H9 (cell line): ENCODE data around the gene CFAP77. TPM values are rescaled to one million over a fixed set of nuclear protein-coding genes. Genes with fewer than 3 reads are reported as not detected.

Experiments used
- DNase-seq: peaks from one replicate; pipeline ENCODE4 v3.0.0-alpha.2; 2017
- H2AFZ ChIP-seq: one replicate; pipeline ENCODE4 v1.6.1; 2013; ENCODE audit warnings: mild to moderate bottlenecking, low read length, control low read depth, moderate library complexity
- H2AK5ac ChIP-seq: 2 replicates; pipeline ENCODE4 v1.6.1; 2013; ENCODE audit warnings: low read length, control low read depth, mixed read lengths; ENCODE audit not compliant: insufficient read length
- H2BK120ac ChIP-seq: one replicate; pipeline ENCODE4 v1.6.1; 2013; ENCODE audit warnings: low read depth, mild to moderate bottlenecking, low read length, control low read depth, inconsistent platforms; ENCODE audit not compliant: poor library complexity, severe bottlenecking
- H2BK12ac ChIP-seq: 2 replicates; pipeline ENCODE4 v1.6.1; 2013; ENCODE audit warnings: low read length, control low read depth, mixed read lengths, low read depth; ENCODE audit not compliant: insufficient read length
- H2BK15ac ChIP-seq: 2 replicates; pipeline ENCODE4 v1.6.1; 2013; ENCODE audit warnings: low read depth, low read length, control low read depth
- H2BK20ac ChIP-seq: one replicate; pipeline ENCODE4 v1.6.1; 2013; ENCODE audit warnings: low read depth, mild to moderate bottlenecking, low read length, control low read depth, inconsistent platforms; ENCODE audit not compliant: poor library complexity, severe bottlenecking
- H2BK5ac ChIP-seq: 2 replicates; pipeline ENCODE4 v1.6.1; 2013; ENCODE audit warnings: low read length, control low read depth, mixed read lengths; ENCODE audit not compliant: insufficient read length
- H3K14ac ChIP-seq: 2 replicates; pipeline ENCODE4 v1.6.1; 2013; ENCODE audit warnings: low read length, control low read depth; ENCODE audit not compliant: insufficient read depth
- H3K18ac ChIP-seq: 2 replicates; pipeline ENCODE4 v1.6.1; 2013; ENCODE audit warnings: low read depth, mild to moderate bottlenecking, mixed read lengths, low read length, control low read depth; ENCODE audit not compliant: insufficient read length
- H3K23ac ChIP-seq: 2 replicates; pipeline ENCODE4 v1.6.1; 2013; ENCODE audit warnings: low read length, control low read depth, mixed read lengths, low read depth; ENCODE audit not compliant: insufficient read length
- H3K23me2 ChIP-seq: 2 replicates; pipeline ENCODE4 v1.6.1; 2013; ENCODE audit warnings: low read depth, mild to moderate bottlenecking, mixed read lengths, low read length, control low read depth; ENCODE audit not compliant: insufficient read length, poor library complexity, severe bottlenecking
- H3K27ac ChIP-seq: 2 replicates; pipeline ENCODE4 v1.5.1; 2013; ENCODE audit warnings: low read length, control low read depth, mixed read lengths, low read depth; ENCODE audit not compliant: insufficient read length
- H3K27me3 ChIP-seq: 2 replicates; pipeline ENCODE4 v1.6.1; 2013; ENCODE audit warnings: low read length, control low read depth, inconsistent platforms; ENCODE audit not compliant: insufficient read depth
- H3K4ac ChIP-seq: 2 replicates; pipeline ENCODE4 v1.6.1; 2013; ENCODE audit warnings: low read depth, mild to moderate bottlenecking, control low read depth, inconsistent platforms, low read length, moderate library complexity
- H3K4me1 ChIP-seq: 2 replicates; pipeline ENCODE4 v1.6.1; 2013; ENCODE audit warnings: low read length, control low read depth, inconsistent platforms; ENCODE audit not compliant: insufficient read depth
- H3K4me2 ChIP-seq: 2 replicates; pipeline ENCODE4 v1.6.1; 2013; ENCODE audit warnings: low read length, control low read depth, mixed read lengths; ENCODE audit not compliant: insufficient read length, insufficient read depth
- H3K56ac ChIP-seq: 2 replicates; pipeline ENCODE4 v1.6.1; 2013; ENCODE audit warnings: low read depth, mild to moderate bottlenecking, mixed read lengths, low read length, control low read depth; ENCODE audit not compliant: insufficient read length
- H3K79me1 ChIP-seq: 2 replicates; pipeline ENCODE4 v1.6.1; 2013; ENCODE audit warnings: low read depth, mild to moderate bottlenecking, moderate library complexity, low read length, control low read depth, inconsistent platforms; ENCODE audit not compliant: insufficient read depth, poor library complexity, severe bottlenecking
- H3K79me2 ChIP-seq: 2 replicates; pipeline ENCODE4 v1.6.1; 2013; ENCODE audit warnings: low read length, control low read depth, inconsistent platforms; ENCODE audit not compliant: insufficient read depth
- H3K9ac ChIP-seq: 2 replicates; pipeline ENCODE4 v1.6.1; 2013; ENCODE audit warnings: low read length, control low read depth, mixed read lengths; ENCODE audit not compliant: insufficient read length; ENCODE audit errors: extremely low read depth
- H3K9me3 ChIP-seq: one replicate; pipeline ENCODE4 v1.6.1; 2013; ENCODE audit warnings: low read depth, low read length, inconsistent platforms; ENCODE audit not compliant: control insufficient read depth
- H3T11ph ChIP-seq: one replicate; pipeline ENCODE4 v1.6.1; 2013; ENCODE audit warnings: mild to moderate bottlenecking, low read length, control low read depth, inconsistent platforms
- H4K20me1 ChIP-seq: one replicate; pipeline ENCODE4 v1.6.1; 2013; ENCODE audit not compliant: control insufficient read depth, insufficient read length, insufficient read depth
- H4K5ac ChIP-seq: 2 replicates; pipeline ENCODE4 v1.6.1; 2013; ENCODE audit warnings: low read depth, mild to moderate bottlenecking, mixed read lengths, low read length, control low read depth; ENCODE audit not compliant: insufficient read length
- H4K8ac ChIP-seq: replicated peaks from 2 replicates; pipeline ENCODE4 v1.6.1; 2013; ENCODE audit warnings: low read length, control low read depth, mixed read lengths, low read depth; ENCODE audit not compliant: insufficient read length
- H4K91ac ChIP-seq: 2 replicates; pipeline ENCODE4 v1.6.1; 2013; ENCODE audit warnings: low read depth, mild to moderate bottlenecking, moderate library complexity, mixed read lengths, low read length, control low read depth; ENCODE audit not compliant: insufficient read length
- H3K27ac Mint-ChIP-seq, 3 experiments: 2 replicates in 2 of 3; 3 replicates in 1 of 3; pipeline ENCODE4 v1.8.0; 2020 to 2021; ENCODE audit warnings: mixed read lengths in 3 of 3, mild to moderate bottlenecking in 1 of 3, moderate library complexity in 1 of 3
- H3K27me3 Mint-ChIP-seq: 2 replicates; pipeline ENCODE4 v1.8.0; 2021; ENCODE audit warnings: low read depth, mild to moderate bottlenecking, moderate library complexity, mixed read lengths
- H3K36me3 Mint-ChIP-seq, 3 experiments: 2 replicates in 2 of 3; 3 replicates in 1 of 3; pipeline ENCODE4 v1.8.0; 2020 to 2021; ENCODE audit warnings: low read depth in 3 of 3, mixed read lengths in 3 of 3; ENCODE audit not compliant: insufficient read depth in 1 of 3
- H3K4me1 Mint-ChIP-seq, 2 experiments: 2 replicates each; pipeline ENCODE4 v1.8.0; 2020; ENCODE audit warnings: mixed read lengths in 2 of 2
- H3K4me3 Mint-ChIP-seq, 2 experiments: 2 replicates in 1 of 2; 3 replicates in 1 of 2; pipeline ENCODE4 v1.8.0; 2020 to 2021; ENCODE audit warnings: mild to moderate bottlenecking in 2 of 2, mixed read lengths in 2 of 2, moderate library complexity in 1 of 2
- H3K9me3 Mint-ChIP-seq, 2 experiments: 2 replicates in 1 of 2; 3 replicates in 1 of 2; pipeline ENCODE4 v1.8.0; 2020; ENCODE audit warnings: mild to moderate bottlenecking in 2 of 2, mixed read lengths in 2 of 2, moderate library complexity in 1 of 2
- CTCF ChIP-seq: fragments of 200-600 bp; sonication (generic); conservative IDR thresholded peaks from 3 replicates; pipeline ENCODE4 v1.8.0; 2021; ENCODE audit warnings: antibody characterized with exemption, mild to moderate bottlenecking
- WGBS: extraction: QIAGEN DNeasy Blood & Tissue Kit; methylation state at CpG from one replicate; pipeline ENCODE4 v1.1.7; 2013; ENCODE audit warnings: missing lambda C conversion rate, low lambda C conversion rate, mixed read lengths; ENCODE audit not compliant: insufficient read length; ENCODE audit errors: extremely low coverage; 5-methylcytosine and 5-hydroxymethylcytosine counted together
- total RNA-seq: library from RNA; stranded (reverse); gene quantifications from 2 replicates; pipeline ENCODE4 v1.2.1, GENCODE V29; 2021

Gene CFAP77
- total RNA-seq, 1 experiment from 2014 or later, result 0.72 TPM

- H3K27me3 Mint-ChIP-seq, result peaks cover 6% of the 10 kb centered on the region
- no peak overlapping the region for H2BK20ac ChIP-seq
- TF ChIP-seq CTCF, result no peak
- no peak overlapping the region for H3K56ac ChIP-seq
- no peak overlapping the region for H4K5ac ChIP-seq
- no peaks in the 10 kb centered on the region for H3K23me2 ChIP-seq
- H3K4me1 ChIP-seq, result no peaks in the 10 kb centered on the region; the same call in 1 of the 2 replicates
- no peak overlapping the region for H3K4me2 ChIP-seq
- no peaks in the 10 kb centered on the region for H3K79me2 ChIP-seq
- H2BK12ac ChIP-seq, result no peak overlapping the region
- no peak overlapping the region for H4K91ac ChIP-seq
- H3K9ac ChIP-seq, result no peak overlapping the region
- H3K4me3 Mint-ChIP-seq, result no peak overlapping the region; a peak in 1 of 5 replicates
- H2AFZ ChIP-seq, result no peak overlapping the region
- peaks cover 9 to 26% of the 10 kb centered on the region in 2 experiments for H3K4me1 Mint-ChIP-seq
- H3K27me3 ChIP-seq, result no peaks in the 10 kb centered on the region
- WGBS, result no CpG with 5 or more reads among the region's 2 CpGs
- no peak overlapping the region for H3K27ac ChIP-seq
- no peak overlapping the region for H3T11ph ChIP-seq
- no peak overlapping the region for H2BK5ac ChIP-seq
- H2BK15ac ChIP-seq, result no peak overlapping the region
- no peaks in the 10 kb centered on the region for H3K9me3 ChIP-seq
- no peak overlapping the region for H3K27ac Mint-ChIP-seq
- H4K20me1 ChIP-seq, result no peaks in the 10 kb centered on the region
- no peak overlapping the region for H2BK120ac ChIP-seq
- peaks cover 0 to 8% (median 6%) of the 10 kb centered on the region in 3 experiments; a peak in 6 of 7 replicates for H3K36me3 Mint-ChIP-seq
- H3K14ac ChIP-seq, result no peak overlapping the region
- H3K79me1 ChIP-seq, result no peaks in the 10 kb centered on the region
- DNase-seq, result no peak
- no peak overlapping the region for H4K8ac ChIP-seq
- H3K18ac ChIP-seq, result no peak overlapping the region
- no peak overlapping the region for H2AK5ac ChIP-seq
- no peak overlapping the region for H3K4ac ChIP-seq
- H3K23ac ChIP-seq, result no peak overlapping the region
- peaks cover 8 to 9% of the 10 kb centered on the region in 2 experiments for H3K9me3 Mint-ChIP-seq
These were observed 144.7 kb downstream of the CFAP77 start for GRCh38 chr9:132554755-132555154.
